ENCODE data around the gene UQCC5.

UQCC5 gene

GRCh38 chr3:52503788-52504424 lies 32.5 kb upstream of the UQCC5 start:
- DNase-seq (ENCODE audit: low read depth in 3 of 3, low spot score in 1 of 3): no peak

DNA sequence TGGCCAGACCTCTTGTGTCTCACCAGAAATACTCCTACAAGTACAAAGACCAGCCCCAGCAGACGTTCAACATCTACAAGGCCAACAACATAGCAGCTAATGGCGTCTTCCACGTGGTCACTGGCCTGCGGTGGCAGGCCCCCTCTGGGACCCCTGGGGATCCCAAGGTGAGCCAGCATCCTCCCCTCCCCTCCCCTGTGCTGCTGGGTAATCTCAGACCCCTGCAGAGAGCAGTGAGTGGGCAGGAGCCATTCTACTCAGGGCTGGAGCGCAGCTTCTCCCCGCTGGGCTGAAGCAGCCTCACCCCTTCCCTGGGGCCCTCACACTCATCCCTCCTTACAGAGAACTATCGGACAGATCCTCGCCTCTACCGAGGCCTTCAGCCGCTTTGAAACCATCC lies 31.4 kb upstream of the UQCC5 start:
- DNase-seq (ENCODE audit: low read depth in 3 of 3, low spot score in 1 of 3): no peak

DNA sequence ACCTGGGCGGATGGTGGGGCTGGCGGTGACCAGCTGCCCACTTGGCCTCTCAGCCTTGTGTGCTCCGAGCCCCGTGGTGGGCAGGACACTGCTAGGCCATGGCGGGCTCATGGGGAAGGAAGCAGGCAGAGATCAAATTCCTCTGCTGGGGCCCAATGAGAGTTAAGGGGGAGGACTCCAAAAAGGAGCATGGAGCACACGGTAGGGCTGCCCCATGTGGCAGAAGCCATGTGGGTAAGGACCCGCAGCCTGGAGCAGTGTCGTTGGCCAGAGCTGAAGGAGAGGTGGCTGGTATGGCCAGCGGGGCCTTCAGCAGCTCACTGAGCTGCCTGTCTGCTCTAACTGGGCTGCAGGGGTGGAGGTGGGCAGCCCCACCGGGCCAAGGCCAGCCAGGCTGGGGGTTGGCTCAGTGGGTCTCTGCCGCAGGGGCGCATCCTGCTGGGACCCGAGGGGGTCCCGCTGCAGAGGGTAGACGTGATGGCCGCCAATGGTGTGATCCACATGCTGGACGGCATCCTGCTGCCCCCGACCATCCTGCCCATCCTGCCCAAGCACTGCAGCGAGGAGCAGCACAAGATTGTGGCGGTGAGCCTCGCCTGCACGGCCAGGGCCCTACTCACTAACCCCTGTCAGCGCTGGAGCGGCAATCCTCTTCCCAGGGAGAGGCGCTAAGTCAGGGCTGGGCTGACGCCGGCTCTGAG lies 30.0 kb upstream of the UQCC5 start:
- DNase-seq (ENCODE audit: low read depth in 3 of 3, low spot score in 1 of 3): no peak

DNA sequence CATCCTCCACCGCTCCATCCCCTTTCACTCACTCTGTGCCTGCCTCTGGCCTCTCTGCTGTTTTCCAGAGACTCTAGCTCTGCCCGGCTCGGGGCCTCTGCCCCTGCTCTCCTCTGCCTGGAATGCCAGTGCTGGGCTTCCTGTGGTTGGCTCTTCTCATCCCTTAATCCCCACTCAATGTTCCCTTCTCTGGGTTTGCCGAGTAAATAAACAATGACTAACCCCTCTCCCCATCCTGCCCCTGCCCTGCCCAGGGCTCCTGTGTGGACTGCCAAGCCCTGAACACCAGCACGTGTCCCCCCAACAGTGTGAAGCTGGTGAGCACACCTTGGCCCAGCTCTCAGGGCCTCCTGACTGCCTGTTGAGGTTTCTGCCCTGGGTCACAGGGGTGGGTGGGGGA lies 29.0 kb upstream of the UQCC5 start:
- DNase-seq (ENCODE audit: low read depth in 3 of 3, low spot score in 1 of 3): no peak

GRCh38 chr3:52509753-52510328 lies 26.6 kb upstream of the UQCC5 start:
- no peak for DNase-seq (ENCODE audit: low read depth in 3 of 3, low spot score in 1 of 3)

GRCh38 chr3:52511509-52511908 lies 24.9 kb upstream of the UQCC5 start:
- DNase-seq (ENCODE audit: low read depth in 3 of 3, low spot score in 1 of 3): no peak

DNA sequence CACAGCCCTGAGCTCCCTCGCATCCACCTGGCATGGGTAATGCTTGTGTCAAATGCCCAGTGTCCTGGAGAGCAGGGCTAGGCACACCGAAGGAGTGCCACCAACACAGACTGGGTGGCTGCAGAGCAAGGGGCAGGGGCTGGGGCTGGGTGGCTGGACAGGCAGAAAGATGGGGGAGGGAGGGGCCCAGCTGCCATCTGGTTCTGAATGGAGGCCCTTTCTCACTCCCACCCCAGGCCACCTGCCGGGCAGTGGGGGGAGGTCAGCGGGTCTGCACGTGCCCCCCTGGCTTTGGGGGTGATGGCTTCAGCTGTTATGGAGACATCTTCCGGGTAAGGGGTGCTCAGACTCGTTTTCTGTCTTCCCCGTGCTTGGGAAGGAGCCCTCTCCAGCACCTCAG lies 24.3 kb upstream of the UQCC5 start:
- no peak for DNase-seq (ENCODE audit: low read depth in 3 of 3, low spot score in 1 of 3)

DNA sequence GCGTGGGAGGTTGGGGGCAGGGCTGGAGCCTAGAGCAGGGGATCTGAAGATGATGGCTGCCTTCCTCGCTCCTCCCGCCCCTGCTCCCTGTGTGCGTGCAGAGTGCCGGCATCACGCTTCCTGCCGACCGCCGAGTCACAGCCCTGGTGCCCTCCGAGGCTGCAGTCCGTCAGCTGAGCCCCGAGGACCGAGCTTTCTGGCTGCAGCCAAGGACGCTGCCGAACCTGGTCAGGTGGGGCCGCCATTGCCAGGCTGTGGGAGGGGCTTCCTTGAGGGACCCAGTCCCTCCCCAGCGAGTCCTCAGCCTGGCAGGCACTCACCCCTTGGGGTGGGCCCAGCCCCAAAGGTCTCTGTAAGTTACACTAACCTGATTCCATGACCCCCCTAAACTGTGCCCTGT lies 23.7 kb upstream of the UQCC5 start:
- no peak for DNase-seq (ENCODE audit: low read depth in 3 of 3, low spot score in 1 of 3)

GRCh38 chr3:52513281-52513680 lies 23.1 kb upstream of the UQCC5 start:
- DNase-seq (ENCODE audit: low read depth in 3 of 3, low spot score in 1 of 3): no peak

GRCh38 chr3:52514576-52514975 lies 21.8 kb upstream of the UQCC5 start:
- DNase-seq (ENCODE audit: low read depth in 3 of 3, low spot score in 1 of 3): no peak

GRCh38 chr3:52515192-52515591 lies 21.2 kb upstream of the UQCC5 start:
- DNase-seq (ENCODE audit: low read depth in 3 of 3, low spot score in 1 of 3): no peak

DNA sequence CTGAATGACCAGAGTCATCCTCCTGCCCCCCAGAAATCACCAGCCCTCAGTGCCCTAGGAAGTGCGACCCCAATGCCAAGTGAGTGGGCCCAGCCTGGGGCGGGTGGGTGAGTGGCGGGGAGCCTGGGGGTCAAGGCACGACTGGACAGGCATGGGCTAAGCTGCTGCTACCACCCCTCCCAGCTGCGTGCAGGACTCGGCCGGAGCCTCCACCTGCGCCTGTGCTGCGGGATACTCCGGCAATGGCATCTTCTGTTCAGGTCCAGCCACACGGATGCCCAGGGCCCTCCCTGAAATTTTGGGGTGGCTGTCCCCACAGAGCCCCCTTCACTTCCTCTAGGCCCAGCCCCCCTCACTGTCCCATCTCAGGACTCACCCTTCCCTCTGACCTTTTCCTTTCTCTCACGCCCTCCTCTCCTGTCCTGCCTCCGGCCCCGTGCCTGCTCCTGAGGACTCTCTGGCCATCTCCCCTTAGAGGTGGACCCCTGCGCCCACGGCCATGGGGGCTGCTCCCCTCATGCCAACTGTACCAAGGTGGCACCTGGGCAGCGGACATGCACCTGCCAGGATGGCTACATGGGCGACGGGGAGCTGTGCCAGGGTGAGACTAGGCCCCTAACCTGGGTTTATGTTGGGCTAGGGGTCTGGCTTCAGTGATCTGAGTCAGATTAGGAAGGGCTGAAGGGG lies 19.8 kb upstream of the UQCC5 start:
- no peak for DNase-seq (ENCODE audit: low read depth in 3 of 3, low spot score in 1 of 3)

GRCh38 chr3:52517796-52518722 lies 18.3 kb upstream of the UQCC5 start:
- DNase-seq (ENCODE audit: low read depth in 3 of 3, low spot score in 1 of 3): no peak

DNA sequence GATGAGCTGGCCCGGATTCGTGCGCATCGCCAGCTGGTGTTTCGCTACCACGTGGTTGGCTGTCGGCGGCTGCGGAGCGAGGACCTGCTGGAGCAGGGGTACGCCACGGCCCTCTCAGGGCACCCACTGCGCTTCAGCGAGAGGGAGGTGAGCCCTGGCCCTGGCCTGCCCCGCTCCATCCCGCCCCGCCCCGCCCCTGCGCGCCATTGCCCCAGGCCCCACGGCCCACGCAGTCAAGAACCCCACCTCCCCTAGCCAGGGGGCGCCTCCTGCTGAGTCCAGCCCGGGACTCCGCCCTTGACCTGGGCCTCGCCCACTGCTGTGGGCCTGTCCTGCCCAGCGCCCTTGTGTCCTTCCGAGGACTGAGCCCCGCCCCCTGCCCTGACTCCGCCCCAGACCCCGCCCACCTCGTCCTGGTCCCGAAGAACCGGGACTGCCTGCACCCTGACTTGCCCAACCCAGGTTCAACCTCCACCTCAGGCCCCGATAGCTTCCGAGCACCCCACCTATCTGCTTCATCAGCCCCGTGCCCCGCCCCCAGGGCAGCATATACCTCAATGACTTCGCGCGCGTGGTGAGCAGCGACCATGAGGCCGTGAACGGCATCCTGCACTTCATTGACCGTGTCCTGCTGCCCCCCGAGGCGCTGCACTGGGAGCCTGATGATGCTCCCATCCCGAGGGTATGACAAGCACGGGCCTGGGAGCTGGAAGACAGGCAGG lies 17.5 kb upstream of the UQCC5 start:
- DNase-seq (ENCODE audit: low read depth in 3 of 3, low spot score in 1 of 3): no peak

- no peak for DNase-seq (ENCODE audit: low read depth in 3 of 3, low spot score in 1 of 3)
Measured at GRCh38 chr3:52519445-52520140, 16.8 kb upstream of the UQCC5 start.

GRCh38 chr3:52520141-52520667 lies 16.2 kb upstream of the UQCC5 start:
- no peak for DNase-seq (ENCODE audit: low read depth in 3 of 3, low spot score in 1 of 3)

DNA sequence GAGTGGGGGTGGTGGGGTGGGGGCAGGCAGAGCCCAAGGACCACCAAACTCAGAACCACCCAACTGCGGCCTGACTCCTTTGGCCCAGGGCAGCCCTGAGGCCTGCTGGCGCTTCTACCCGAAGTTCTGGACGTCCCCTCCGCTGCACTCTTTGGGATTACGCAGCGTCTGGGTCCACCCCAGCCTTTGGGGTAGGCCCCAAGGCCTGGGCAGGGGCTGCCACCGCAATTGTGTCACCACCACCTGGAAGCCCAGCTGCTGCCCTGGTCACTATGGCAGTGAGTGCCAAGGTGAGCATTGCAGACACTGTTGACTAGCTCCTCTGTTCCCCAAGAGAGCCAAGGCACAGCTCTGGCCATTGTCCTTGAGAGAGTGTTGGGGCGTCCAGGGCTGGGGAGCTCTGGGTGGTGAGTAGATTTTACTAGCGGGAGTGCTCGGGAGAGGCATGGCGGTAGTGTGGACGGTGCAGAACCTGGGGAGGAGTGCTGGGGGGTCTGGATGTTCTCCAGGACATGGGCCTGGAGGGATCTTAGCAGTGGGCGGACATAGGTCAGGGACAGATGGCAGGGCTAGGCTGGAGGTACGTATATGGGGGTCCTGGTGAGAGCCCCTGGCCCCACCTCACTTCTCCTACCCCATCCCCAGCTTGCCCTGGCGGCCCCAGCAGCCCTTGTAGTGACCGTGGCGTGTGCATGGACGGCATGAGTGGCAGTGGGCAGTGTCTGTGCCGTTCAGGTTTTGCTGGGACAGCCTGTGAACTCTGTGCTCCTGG lies 15.5 kb upstream of the UQCC5 start:
- DNase-seq (ENCODE audit: low read depth in 3 of 3, low spot score in 1 of 3): no peak

DNA sequence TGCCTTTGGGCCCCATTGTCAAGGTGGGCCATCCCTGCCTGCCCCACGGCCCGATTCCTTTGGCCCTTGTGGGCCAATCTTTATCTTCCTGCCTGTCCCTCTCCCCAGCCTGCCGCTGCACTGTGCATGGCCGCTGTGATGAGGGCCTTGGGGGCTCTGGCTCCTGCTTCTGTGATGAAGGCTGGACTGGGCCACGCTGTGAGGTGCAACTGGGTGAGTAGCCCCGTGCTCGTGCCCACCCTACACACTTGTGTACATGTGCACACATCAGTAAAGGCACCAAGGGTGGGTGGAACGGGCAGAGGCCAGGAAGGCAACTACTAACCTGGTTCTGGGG lies 14.9 kb upstream of the UQCC5 start:
- no peak for DNase-seq (ENCODE audit: low read depth in 3 of 3, low spot score in 1 of 3)

Measured in stimulated activated CD4-positive, alpha-beta T cell treated with anti-CD3 and anti-CD28 coated beads, TNF-alpha, amount 100 ng/mL, for 1 hour (primary cell).